VCaP (cell line): ENCODE data around the gene RGL1.

Experiments used
- H3K27ac ChIP-seq: fragments of 450-650 bp; 2 replicates; pipeline ENCODE4 v1.5.1; 2017
- TF ChIP-seq, protein P1 (sequence below): fragments of 450-650 bp; conservative IDR thresholded peaks from 2 replicates; pipeline ENCODE4 v1.5.1; 2017; ENCODE audit warnings: mild to moderate bottlenecking, moderate library complexity

Gene RGL1

GRCh38 chr1:183870351-183871077 is 65.6 kb downstream of the RGL1 start:
- H3K27ac ChIP-seq: no peak overlapping the region
- TF ChIP-seq, protein P1, sequence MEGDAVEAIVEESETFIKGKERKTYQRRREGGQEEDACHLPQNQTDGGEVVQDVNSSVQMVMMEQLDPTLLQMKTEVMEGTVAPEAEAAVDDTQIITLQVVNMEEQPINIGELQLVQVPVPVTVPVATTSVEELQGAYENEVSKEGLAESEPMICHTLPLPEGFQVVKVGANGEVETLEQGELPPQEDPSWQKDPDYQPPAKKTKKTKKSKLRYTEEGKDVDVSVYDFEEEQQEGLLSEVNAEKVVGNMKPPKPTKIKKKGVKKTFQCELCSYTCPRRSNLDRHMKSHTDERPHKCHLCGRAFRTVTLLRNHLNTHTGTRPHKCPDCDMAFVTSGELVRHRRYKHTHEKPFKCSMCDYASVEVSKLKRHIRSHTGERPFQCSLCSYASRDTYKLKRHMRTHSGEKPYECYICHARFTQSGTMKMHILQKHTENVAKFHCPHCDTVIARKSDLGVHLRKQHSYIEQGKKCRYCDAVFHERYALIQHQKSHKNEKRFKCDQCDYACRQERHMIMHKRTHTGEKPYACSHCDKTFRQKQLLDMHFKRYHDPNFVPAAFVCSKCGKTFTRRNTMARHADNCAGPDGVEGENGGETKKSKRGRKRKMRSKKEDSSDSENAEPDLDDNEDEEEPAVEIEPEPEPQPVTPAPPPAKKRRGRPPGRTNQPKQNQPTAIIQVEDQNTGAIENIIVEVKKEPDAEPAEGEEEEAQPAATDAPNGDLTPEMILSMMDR: no peak

DNA sequence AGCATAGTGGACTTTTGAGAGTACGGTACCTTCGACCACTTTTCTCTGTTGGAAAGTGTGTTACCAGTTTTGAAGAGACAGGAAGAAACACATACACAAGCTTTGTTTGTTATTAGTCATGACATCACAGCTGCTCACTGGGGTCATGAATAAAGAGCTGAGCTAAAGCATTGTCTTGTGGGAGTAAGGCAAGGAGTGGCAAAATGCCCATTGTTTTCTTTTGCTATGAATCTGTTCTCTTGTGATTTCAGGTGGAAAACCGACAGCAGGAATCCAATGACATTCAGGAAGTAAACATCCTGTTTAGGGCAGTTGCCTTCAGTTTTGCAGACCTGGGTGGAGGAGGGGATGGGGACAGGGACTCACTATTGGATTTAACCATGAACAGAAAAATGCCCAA is 66.2 kb downstream of the RGL1 start:
- no peak overlapping the region for H3K27ac ChIP-seq
- TF ChIP-seq, protein P1: no peak

DNA sequence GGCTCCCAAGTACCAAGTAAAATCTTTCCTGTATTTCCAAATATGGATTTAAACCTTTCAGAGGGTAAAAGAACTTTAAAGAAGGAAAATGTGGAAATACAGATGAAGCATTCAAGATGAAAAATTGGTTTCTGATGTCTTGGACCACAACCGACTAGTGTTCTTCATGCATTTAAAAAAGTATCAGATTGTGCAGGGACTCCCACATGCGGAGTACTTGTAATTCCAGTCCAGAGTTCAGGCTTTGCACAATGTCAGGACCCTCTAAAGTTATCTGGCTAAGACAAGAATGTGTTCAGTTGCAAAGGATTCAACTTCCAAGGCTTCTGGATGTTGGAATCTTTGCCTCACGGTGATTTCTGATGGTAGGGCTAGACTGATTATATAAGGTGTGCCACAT is 66.7 kb downstream of the RGL1 start:
- no peak overlapping the region for H3K27ac ChIP-seq
- TF ChIP-seq, protein P1: no peak

GRCh38 chr1:183872403-183872802 is 67.5 kb downstream of the RGL1 start:
- no peak overlapping the region for H3K27ac ChIP-seq
- TF ChIP-seq, protein P1: no peak

DNA sequence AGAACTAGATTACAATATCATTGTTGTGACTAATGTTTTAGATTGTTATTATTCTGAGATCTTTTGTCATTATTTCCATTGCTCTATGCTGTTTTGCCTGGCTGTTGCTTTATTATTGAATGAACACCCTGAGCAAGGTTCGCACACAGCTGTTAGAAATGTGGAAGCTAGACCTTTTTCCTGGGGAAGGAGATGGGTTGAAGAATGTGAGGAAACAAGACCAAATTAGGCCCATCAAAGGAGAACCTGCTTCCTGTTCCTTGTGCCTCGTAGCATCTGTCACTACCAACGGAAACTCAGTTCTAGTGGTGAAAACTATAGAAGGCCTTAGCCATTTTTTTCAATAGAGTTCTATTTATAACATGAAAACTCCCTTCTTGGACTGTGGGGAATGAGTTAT is 68.7 kb downstream of the RGL1 start:
- TF ChIP-seq, protein P1: no peak
- H3K27ac ChIP-seq: no peak overlapping the region

DNA sequence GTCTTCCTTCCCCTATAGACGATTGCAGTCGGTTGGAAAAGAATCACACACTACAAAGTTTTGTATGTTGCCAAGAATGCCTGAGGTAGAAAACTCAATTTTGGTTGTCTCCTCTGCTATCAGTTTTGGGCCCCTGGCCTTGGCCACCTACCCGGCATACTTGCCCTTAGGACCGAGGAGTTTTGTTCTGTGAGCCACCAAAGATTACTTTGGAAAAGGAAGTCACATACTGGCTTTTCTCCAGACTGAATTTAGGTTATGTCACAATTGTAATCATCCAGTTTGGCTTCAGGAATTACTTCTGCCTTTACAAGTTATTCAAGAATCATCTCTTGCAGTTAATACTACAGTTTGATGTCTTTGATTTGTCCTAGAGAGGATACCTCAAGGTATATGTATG is 71.4 kb downstream of the RGL1 start:
- no peak overlapping the region for H3K27ac ChIP-seq

GRCh38 chr1:183877053-183877720 is 72.3 kb downstream of the RGL1 start:
- no peak overlapping the region for H3K27ac ChIP-seq
- TF ChIP-seq, protein P1: no peak

More for the DNA sequence above, 71.4 kb downstream of the RGL1 start:
- TF ChIP-seq, protein P1: no peak
